NCI-H1105 treated with DMSO at 0.1 percent for 48 hours (cell line): ENCODE data around the gene COX6A2.
A peak's percentile ranks its signal among the peaks of the same experiment; 100 is the strongest.
"Not testable (repeated sequence)": the region's sequence is repeated elsewhere in the genome, so short reads cannot be mapped to it uniquely, and the experiment has no call there.

Experiments used
- DNase-seq: peaks from one replicate; lab custom pipeline; 2025; lab: John Stamatoyannopoulos, UW

Gene COX6A2

GRCh38 chr16:31461921-31462804 lies 34.0 kb upstream of the COX6A2 start:
- DNase-seq = no peak

- no peak for DNase-seq
Measured at GRCh38 chr16:31461201-31461920, 33.2 kb upstream of the COX6A2 start.

GRCh38 chr16:31460582-31461002 lies 32.4 kb upstream of the COX6A2 start:
- no peak for DNase-seq

- DNase-seq = peak; percentile 97
Measured at GRCh38 chr16:31459687-31460581, 31.8 kb upstream of the COX6A2 start.

- peak; percentile 95 for DNase-seq
Measured at GRCh38 chr16:31458844-31459686, 30.9 kb upstream of the COX6A2 start, which contains the start of gene ARMC5. ARMC5 (plus strand) TSS chr16:31459501; CDS start chr16:31459525, 24 bp downstream.

- DNase-seq = no peak
Measured at GRCh38 chr16:31458073-31458843, 30.1 kb upstream of the COX6A2 start.

- no peak for DNase-seq
Measured at GRCh38 chr16:31456988-31457360, 28.8 kb upstream of the COX6A2 start.

GRCh38 chr16:31455601-31456314 lies 27.6 kb upstream of the COX6A2 start:
- DNase-seq = no peak

GRCh38 chr16:31453255-31454204 lies 25.4 kb upstream of the COX6A2 start:
- no peak for DNase-seq

GRCh38 chr16:31452631-31453106 lies 24.5 kb upstream of the COX6A2 start:
- DNase-seq = no peak

GRCh38 chr16:31451681-31452351 lies 23.7 kb upstream of the COX6A2 start:
- DNase-seq = peak; percentile 22

GRCh38 chr16:31451201-31451600 lies 23.0 kb upstream of the COX6A2 start:
- DNase-seq = no peak

GRCh38 chr16:31445931-31446330 lies 17.8 kb upstream of the COX6A2 start:
- DNase-seq = not testable (repeated sequence)

GRCh38 chr16:31441956-31442355 lies 13.8 kb upstream of the COX6A2 start:
- no peak for DNase-seq

GRCh38 chr16:31440516-31441184 lies 12.5 kb upstream of the COX6A2 start:
- DNase-seq = no peak

- no peak for DNase-seq
Measured at GRCh38 chr16:31439519-31439918, 11.4 kb upstream of the COX6A2 start.

- DNase-seq = not testable (repeated sequence)
Measured at GRCh38 chr16:31439023-31439422, 10.9 kb upstream of the COX6A2 start.
